NCI-H2029 (cell line): ENCODE data around the gene PATE3.

Experiments used
- DNase-seq: peaks from one replicate; lab custom pipeline; 2025; lab: John Stamatoyannopoulos, UW

The PATE3 gene

GRCh38 chr11:125787827-125788226 is at the start of gene PATE3:
Gene PATE3 (plus strand): TSS chr11:125788127. CDS start chr11:125788152, 25 bp downstream.
- DNase-seq, result no peak

GRCh38 chr11:125740617-125741016 is 47.3 kb upstream of the PATE3 start:
- DNase-seq, result no peak

GRCh38 chr11:125743681-125744080 is 44.2 kb upstream of the PATE3 start:
- DNase-seq, result no peak

GRCh38 chr11:125745979-125746378 is 41.9 kb upstream of the PATE3 start, which contains the start of gene PATE1:
Gene PATE1 (plus strand): TSS chr11:125746279. CDS start chr11:125746305, 26 bp downstream.
- no peak for DNase-seq

- DNase-seq, result no peak
Measured at GRCh38 chr11:125750629-125751028, 37.3 kb upstream of the PATE3 start.

GRCh38 chr11:125756050-125756449 is 31.9 kb upstream of the PATE3 start:
- no peak for DNase-seq

- no peak for DNase-seq
Measured at GRCh38 chr11:125762445-125762844, 25.5 kb upstream of the PATE3 start.

- DNase-seq, result no peak
Measured at GRCh38 chr11:125763483-125763882, 24.4 kb upstream of the PATE3 start.

GRCh38 chr11:125766251-125766650 is 21.7 kb upstream of the PATE3 start:
- DNase-seq, result no peak

- DNase-seq, result no peak
Measured at GRCh38 chr11:125768336-125769046, 19.4 kb upstream of the PATE3 start.

GRCh38 chr11:125770583-125770982 is 17.3 kb upstream of the PATE3 start:
- DNase-seq, result no peak

GRCh38 chr11:125772834-125773505 is 15.0 kb upstream of the PATE3 start:
- DNase-seq, result no peak

GRCh38 chr11:125773516-125773915 is 14.4 kb upstream of the PATE3 start:
- no peak for DNase-seq

- peak; percentile 25 for DNase-seq
Measured at GRCh38 chr11:125777309-125777708, 10.6 kb upstream of the PATE3 start.

GRCh38 chr11:125778728-125779127 is 9.2 kb upstream of the PATE3 start, which contains the start of gene PATE2:
Gene PATE2 (minus strand): TSS chr11:125778828. CDS start chr11:125778773, 55 bp downstream.
- no peak for DNase-seq

- DNase-seq, result no peak
Measured at GRCh38 chr11:125784678-125785077, 3.2 kb upstream of the PATE3 start.

- DNase-seq, result no peak
Measured at GRCh38 chr11:125790825-125791224, 2.9 kb downstream of the PATE3 start.

- no peak for DNase-seq
Measured at GRCh38 chr11:125797641-125798040, 9.7 kb downstream of the PATE3 start.

GRCh38 chr11:125799808-125800207 is 11.9 kb downstream of the PATE3 start:
- no peak for DNase-seq

- no peak for DNase-seq
Measured at GRCh38 chr11:125802387-125802786, 14.5 kb downstream of the PATE3 start.

GRCh38 chr11:125807909-125808308 is 20.0 kb downstream of the PATE3 start:
- DNase-seq, result no peak

- no peak for DNase-seq
Measured at GRCh38 chr11:125833016-125833415, 45.1 kb downstream of the PATE3 start, which contains the start of gene PATE4. Gene PATE4 (plus strand): TSS chr11:125833316. CDS start chr11:125833360, 44 bp downstream.

- no peak for DNase-seq
Measured at GRCh38 chr11:125835748-125836147, 47.8 kb downstream of the PATE3 start.
